GM23338 (cell line): ENCODE measurements around the gene HIF1AN. TPM values are rescaled to one million over a fixed set of nuclear protein-coding genes. Genes with fewer than 3 reads are reported as not detected.
"Not testable (repeated sequence)": the region's sequence is repeated elsewhere in the genome, so short reads cannot be mapped to it uniquely, and the experiment has no call there.

ENCODE experiments used
- ATAC-seq: fragments of 200-7000 bp; cut with Tn5 transposase; 3 replicates; pipeline ENCODE4 v1.9.1; 2020
- DNase-seq: peaks from one replicate; pipeline ENCODE4 v3.0.0-alpha.2; 2015; ENCODE audit warnings: low spot score
- H2AFZ ChIP-seq: fragments of 200-600 bp; sonication (generic); 2 replicates; pipeline ENCODE4 v1.8.0; 2016; ENCODE audit warnings: antibody characterized with exemption, mild to moderate bottlenecking, moderate library complexity
- H3F3A ChIP-seq: fragments of 200-600 bp; sonication (generic); replicated peaks from 2 replicates; pipeline ENCODE4 v1.8.0; 2017; ENCODE audit warnings: antibody characterized with exemption, mixed run types, low read depth
- H3K27ac ChIP-seq: fragments of 200-600 bp; sonication (generic); 2 replicates; pipeline ENCODE4 v1.6.1; 2016; ENCODE audit warnings: low read depth
- H3K27me3 ChIP-seq: fragments of 200-600 bp; sonication (generic); 2 replicates; pipeline ENCODE4 v1.8.0; 2016; ENCODE audit warnings: mild to moderate bottlenecking, mixed run types, moderate library complexity; ENCODE audit not compliant: insufficient read depth
- H3K36me3 ChIP-seq: fragments of 200-600 bp; sonication (generic); 2 replicates; pipeline ENCODE4 v1.8.0; 2016; ENCODE audit warnings: mild to moderate bottlenecking; ENCODE audit not compliant: insufficient read depth
- H3K4me1 ChIP-seq: fragments of 200-600 bp; sonication (generic); 2 replicates; pipeline ENCODE4 v1.8.0; 2016; ENCODE audit warnings: mild to moderate bottlenecking, moderate library complexity; ENCODE audit not compliant: insufficient read depth
- H3K4me2 ChIP-seq: fragments of 200-600 bp; sonication (generic); 2 replicates; pipeline ENCODE4 v1.7.1; 2017; ENCODE audit warnings: mixed run types
- H3K4me3 ChIP-seq: fragments of 200-600 bp; sonication (generic); 2 replicates; pipeline ENCODE4 v1.6.1; 2016; ENCODE audit warnings: mixed run types
- H3K79me2 ChIP-seq: fragments of 200-600 bp; sonication (generic); replicated peaks from 2 replicates; pipeline ENCODE4 v1.8.0; 2017; ENCODE audit warnings: mild to moderate bottlenecking; ENCODE audit not compliant: insufficient read depth
- H3K9me2 ChIP-seq: fragments of 200-600 bp; sonication (generic); 2 replicates; pipeline ENCODE4 v1.8.0; 2017; ENCODE audit not compliant: insufficient read depth
- H4K20me1 ChIP-seq: fragments of 200-600 bp; sonication (generic); replicated peaks from 2 replicates; pipeline ENCODE4 v1.8.0; 2017; ENCODE audit warnings: mild to moderate bottlenecking; ENCODE audit not compliant: insufficient read depth
- H3K27ac Mint-ChIP-seq: 2 replicates; pipeline ENCODE4 v1.8.0; 2020; ENCODE audit warnings: inconsistent platforms, mild to moderate bottlenecking, moderate library complexity, mixed read lengths
- H3K27me3 Mint-ChIP-seq: 3 replicates; pipeline ENCODE4 v1.8.0; 2022; ENCODE audit warnings: low read depth, mild to moderate bottlenecking, moderate library complexity, mixed read lengths, inconsistent platforms; ENCODE audit not compliant: insufficient read depth, poor library complexity
- H3K36me3 Mint-ChIP-seq: 3 replicates; pipeline ENCODE4 v1.8.0; 2021; ENCODE audit warnings: low read depth, mild to moderate bottlenecking, inconsistent platforms, moderate library complexity, mixed read lengths
- H3K4me1 Mint-ChIP-seq: 3 replicates; pipeline ENCODE4 v1.8.0; 2020; ENCODE audit warnings: mild to moderate bottlenecking, inconsistent platforms, mixed read lengths
- H3K4me3 Mint-ChIP-seq: 3 replicates; pipeline ENCODE4 v1.8.0; 2021; ENCODE audit warnings: moderate library complexity, mild to moderate bottlenecking, inconsistent platforms, mixed read lengths
- H3K9me3 Mint-ChIP-seq: 3 replicates; pipeline ENCODE4 v1.8.0; 2020; ENCODE audit warnings: moderate library complexity, mild to moderate bottlenecking, inconsistent platforms, mixed read lengths
- polyA plus RNA-seq: library from polyadenylated mRNA; unstranded; fragments of >200 nt; fragmentation: Nextera tagmentation; extraction: Ambion mirVana; gene quantifications from 2 replicates; pipeline ENCODE4 v1.2.1, GENCODE V29; 2016
- total RNA-seq: library from RNA; depleted of rRNA; stranded (reverse); fragments of >200 nt; shearing (Covaris generic); gene quantifications from 2 replicates; pipeline ENCODE4 v1.2.3, GENCODE V29; 2014
- TF ChIP-seq, protein P1 (sequence below): fragments of 250-450 bp; sonication (Bioruptor Pico); IDR thresholded peaks from 2 replicates; pipeline ENCODE4 v1.5.0; 2020; ENCODE audit warnings: mild to moderate bottlenecking, moderate library complexity
- TF ChIP-seq, protein P2 (sequence below): IDR thresholded peaks from 2 replicates; pipeline ENCODE4 v1.6.1; 2016; ENCODE audit warnings: antibody characterized with exemption

HIF1AN gene
- total and polyA plus RNA-seq, 2 experiments from 2014 or later, result 9.9 to 26.3 TPM

- TF ChIP-seq, protein P1, sequence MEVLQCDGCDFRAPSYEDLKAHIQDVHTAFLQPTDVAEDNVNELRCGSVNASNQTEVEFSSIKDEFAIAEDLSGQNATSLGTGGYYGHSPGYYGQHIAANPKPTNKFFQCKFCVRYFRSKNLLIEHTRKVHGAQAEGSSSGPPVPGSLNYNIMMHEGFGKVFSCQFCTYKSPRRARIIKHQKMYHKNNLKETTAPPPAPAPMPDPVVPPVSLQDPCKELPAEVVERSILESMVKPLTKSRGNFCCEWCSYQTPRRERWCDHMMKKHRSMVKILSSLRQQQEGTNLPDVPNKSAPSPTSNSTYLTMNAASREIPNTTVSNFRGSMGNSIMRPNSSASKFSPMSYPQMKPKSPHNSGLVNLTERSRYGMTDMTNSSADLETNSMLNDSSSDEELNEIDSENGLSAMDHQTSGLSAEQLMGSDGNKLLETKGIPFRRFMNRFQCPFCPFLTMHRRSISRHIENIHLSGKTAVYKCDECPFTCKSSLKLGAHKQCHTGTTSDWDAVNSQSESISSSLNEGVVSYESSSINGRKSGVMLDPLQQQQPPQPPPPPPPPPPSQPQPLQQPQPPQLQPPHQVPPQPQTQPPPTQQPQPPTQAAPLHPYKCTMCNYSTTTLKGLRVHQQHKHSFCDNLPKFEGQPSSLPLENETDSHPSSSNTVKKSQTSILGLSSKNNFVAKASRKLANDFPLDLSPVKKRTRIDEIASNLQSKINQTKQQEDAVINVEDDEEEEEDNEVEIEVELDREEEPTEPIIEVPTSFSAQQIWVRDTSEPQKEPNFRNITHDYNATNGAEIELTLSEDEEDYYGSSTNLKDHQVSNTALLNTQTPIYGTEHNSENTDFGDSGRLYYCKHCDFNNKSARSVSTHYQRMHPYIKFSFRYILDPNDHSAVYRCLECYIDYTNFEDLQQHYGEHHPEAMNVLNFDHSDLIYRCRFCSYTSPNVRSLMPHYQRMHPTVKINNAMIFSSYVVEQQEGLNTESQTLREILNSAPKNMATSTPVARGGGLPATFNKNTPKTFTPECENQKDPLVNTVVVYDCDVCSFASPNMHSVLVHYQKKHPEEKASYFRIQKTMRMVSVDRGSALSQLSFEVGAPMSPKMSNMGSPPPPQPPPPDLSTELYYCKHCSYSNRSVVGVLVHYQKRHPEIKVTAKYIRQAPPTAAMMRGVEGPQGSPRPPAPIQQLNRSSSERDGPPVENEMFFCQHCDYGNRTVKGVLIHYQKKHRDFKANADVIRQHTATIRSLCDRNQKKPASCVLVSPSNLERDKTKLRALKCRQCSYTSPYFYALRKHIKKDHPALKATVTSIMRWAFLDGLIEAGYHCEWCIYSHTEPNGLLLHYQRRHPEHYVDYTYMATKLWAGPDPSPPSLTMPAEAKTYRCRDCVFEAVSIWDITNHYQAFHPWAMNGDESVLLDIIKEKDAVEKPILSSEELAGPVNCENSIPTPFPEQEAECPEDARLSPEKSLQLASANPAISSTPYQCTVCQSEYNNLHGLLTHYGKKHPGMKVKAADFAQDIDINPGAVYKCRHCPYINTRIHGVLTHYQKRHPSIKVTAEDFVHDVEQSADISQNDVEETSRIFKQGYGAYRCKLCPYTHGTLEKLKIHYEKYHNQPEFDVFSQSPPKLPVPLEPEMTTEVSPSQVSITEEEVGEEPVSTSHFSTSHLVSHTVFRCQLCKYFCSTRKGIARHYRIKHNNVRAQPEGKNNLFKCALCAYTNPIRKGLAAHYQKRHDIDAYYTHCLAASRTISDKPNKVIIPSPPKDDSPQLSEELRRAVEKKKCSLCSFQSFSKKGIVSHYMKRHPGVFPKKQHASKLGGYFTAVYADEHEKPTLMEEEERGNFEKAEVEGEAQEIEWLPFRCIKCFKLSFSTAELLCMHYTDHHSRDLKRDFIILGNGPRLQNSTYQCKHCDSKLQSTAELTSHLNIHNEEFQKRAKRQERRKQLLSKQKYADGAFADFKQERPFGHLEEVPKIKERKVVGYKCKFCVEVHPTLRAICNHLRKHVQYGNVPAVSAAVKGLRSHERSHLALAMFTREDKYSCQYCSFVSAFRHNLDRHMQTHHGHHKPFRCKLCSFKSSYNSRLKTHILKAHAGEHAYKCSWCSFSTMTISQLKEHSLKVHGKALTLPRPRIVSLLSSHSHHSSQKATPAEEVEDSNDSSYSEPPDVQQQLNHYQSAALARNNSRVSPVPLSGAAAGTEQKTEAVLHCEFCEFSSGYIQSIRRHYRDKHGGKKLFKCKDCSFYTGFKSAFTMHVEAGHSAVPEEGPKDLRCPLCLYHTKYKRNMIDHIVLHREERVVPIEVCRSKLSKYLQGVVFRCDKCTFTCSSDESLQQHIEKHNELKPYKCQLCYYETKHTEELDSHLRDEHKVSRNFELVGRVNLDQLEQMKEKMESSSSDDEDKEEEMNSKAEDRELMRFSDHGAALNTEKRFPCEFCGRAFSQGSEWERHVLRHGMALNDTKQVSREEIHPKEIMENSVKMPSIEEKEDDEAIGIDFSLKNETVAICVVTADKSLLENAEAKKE, result no peak
- TF ChIP-seq, protein P2, sequence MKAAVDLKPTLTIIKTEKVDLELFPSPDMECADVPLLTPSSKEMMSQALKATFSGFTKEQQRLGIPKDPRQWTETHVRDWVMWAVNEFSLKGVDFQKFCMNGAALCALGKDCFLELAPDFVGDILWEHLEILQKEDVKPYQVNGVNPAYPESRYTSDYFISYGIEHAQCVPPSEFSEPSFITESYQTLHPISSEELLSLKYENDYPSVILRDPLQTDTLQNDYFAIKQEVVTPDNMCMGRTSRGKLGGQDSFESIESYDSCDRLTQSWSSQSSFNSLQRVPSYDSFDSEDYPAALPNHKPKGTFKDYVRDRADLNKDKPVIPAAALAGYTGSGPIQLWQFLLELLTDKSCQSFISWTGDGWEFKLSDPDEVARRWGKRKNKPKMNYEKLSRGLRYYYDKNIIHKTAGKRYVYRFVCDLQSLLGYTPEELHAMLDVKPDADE, result no peak
Observed at GRCh38 chr10:100571084-100571856, 35.5 kb downstream of the HIF1AN start (continued).

- not testable (repeated sequence) for H3K4me3 Mint-ChIP-seq, H3K36me3 Mint-ChIP-seq, H3K9me3 Mint-ChIP-seq, H3K9me2 ChIP-seq, H3K27me3 Mint-ChIP-seq, H3K4me3 ChIP-seq, H3F3A ChIP-seq, H3K27me3 ChIP-seq, H3K27ac ChIP-seq, DNase-seq, H3K4me2 ChIP-seq, H3K27ac Mint-ChIP-seq, H3K79me2 ChIP-seq, H2AFZ ChIP-seq, H3K4me1 Mint-ChIP-seq, H3K36me3 ChIP-seq, H3K4me1 ChIP-seq, H4K20me1 ChIP-seq, ATAC-seq
Observed at GRCh38 chr10:100575146-100575545, 39.4 kb downstream of the HIF1AN start.
